Measurements from ENCODE around the gene PIGK.

Gene PIGK

DNA sequence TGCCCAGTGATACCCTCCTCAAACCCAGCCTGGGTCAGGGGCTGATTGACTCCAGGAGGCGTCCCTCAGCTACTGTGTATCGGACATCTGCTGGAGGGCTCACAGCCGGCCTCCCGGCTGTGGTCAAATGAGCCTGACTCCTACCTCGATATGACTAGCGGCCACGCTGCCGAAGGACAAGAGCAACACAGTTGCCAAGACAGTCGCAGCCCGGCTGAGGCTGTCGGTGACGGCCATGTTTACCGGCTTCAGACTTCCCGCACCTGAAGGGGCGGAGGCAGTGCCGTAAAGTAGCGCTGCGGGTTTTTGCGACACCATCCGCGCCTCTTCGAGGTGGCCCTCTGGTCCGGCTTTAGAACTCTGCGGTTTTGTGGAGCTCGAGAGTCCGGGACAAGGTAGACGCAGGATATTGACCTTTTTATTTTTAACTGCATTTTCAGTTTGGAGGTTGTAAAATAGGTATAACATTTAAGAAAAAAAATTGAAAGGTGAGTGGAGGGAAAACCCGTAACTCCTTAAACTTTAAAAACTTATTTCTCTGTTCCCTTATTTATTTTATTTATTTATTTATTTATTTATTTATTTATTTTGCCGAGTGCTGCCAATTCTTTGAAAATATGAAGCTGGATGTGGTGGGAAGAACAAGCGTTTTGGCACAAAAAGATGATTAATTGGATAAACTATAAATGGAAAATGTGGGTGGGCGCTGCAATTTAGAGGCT is at the start of gene PIGK:
TSS of gene PIGK (minus strand) at position 265 of the 722 bp plus-strand sequence. CDS start at position 237, 28 bp downstream.
- TF ChIP-seq, protein P1, sequence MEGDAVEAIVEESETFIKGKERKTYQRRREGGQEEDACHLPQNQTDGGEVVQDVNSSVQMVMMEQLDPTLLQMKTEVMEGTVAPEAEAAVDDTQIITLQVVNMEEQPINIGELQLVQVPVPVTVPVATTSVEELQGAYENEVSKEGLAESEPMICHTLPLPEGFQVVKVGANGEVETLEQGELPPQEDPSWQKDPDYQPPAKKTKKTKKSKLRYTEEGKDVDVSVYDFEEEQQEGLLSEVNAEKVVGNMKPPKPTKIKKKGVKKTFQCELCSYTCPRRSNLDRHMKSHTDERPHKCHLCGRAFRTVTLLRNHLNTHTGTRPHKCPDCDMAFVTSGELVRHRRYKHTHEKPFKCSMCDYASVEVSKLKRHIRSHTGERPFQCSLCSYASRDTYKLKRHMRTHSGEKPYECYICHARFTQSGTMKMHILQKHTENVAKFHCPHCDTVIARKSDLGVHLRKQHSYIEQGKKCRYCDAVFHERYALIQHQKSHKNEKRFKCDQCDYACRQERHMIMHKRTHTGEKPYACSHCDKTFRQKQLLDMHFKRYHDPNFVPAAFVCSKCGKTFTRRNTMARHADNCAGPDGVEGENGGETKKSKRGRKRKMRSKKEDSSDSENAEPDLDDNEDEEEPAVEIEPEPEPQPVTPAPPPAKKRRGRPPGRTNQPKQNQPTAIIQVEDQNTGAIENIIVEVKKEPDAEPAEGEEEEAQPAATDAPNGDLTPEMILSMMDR (IDR thresholded peaks at IDR 0.05; ENCODE audit: borderline replicate concordance, control extremely low read depth, extremely low read depth, insufficient read depth, missing control alignments): no peak
- peak; percentile 70 for DNase-seq (ENCODE audit: low spot score)
- in situ Hi-C loops (cut with MboI; ENCODE audit: low sequenced_read_pairs, unreplicated experiment): no loop called here

DNA sequence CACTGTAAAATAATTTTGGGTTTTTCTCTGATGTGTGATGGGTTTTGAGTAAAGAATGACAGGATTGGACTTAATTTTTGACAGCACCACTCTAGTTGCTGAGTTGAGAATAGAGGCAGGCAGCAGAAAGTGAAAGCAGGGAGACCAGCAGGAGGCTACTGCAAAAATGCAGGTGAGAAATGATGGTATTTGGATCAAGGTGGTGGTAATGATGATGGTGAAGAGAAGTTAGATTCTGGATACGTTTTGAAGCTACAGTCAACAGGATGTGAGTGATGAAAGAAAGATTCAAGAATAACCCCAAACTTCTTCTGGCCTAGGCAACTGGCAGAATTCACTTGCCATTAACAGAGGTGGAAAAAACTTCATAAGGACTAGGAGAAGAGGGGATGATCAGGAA is 47.8 kb upstream of the PIGK start:
- in situ Hi-C loops (cut with MboI; ENCODE audit: low sequenced_read_pairs, unreplicated experiment): no loop called here
- TF ChIP-seq, protein P1 (IDR thresholded peaks at IDR 0.05; ENCODE audit: borderline replicate concordance, control extremely low read depth, extremely low read depth, insufficient read depth, missing control alignments): no peak
- DNase-seq (ENCODE audit: low spot score): no peak

DNA sequence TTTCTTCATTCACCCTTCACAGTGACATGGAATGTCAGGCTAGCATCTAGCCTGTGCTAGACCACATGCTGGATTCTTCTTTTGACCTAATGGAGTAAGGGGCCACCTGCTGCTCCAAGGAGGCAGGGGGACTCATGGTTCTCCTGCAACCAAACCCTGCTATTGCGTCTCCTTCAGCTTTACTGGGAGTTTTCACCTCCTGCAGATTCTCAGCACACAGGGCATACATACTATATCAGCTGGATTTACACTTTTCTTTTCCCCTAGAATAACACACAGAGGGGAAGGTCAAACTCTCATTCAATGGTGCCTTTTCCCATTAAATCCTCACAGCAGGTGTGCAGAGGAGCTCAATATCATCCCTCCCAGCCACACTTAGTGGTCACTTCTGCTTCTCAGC is 46.0 kb upstream of the PIGK start:
- in situ Hi-C loops (cut with MboI; ENCODE audit: low sequenced_read_pairs, unreplicated experiment): no loop called here
- TF ChIP-seq, protein P1 (IDR thresholded peaks at IDR 0.05; ENCODE audit: borderline replicate concordance, control extremely low read depth, extremely low read depth, insufficient read depth, missing control alignments): no peak

DNA sequence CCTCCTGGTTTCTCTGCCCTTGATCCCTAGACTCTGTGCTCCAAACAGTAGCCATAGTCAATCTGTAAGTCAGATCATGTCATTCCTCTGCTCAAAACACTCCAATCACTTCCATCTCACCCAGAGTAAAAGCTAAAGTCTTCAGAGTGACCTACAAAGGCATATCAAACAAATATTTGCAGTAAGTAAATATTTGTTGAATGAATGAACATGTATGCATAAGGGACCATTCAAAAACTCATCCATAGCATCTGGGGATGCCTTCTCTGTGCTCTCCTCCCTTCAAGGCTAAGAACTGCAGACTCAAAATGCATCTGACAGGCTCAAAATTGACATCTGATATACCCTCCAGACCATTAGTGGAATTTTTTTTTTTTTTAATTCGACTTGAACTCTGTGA is 44.5 kb upstream of the PIGK start:
- TF ChIP-seq, protein P1 (IDR thresholded peaks at IDR 0.05; ENCODE audit: borderline replicate concordance, control extremely low read depth, extremely low read depth, insufficient read depth, missing control alignments): no peak
- in situ Hi-C loops (cut with MboI; ENCODE audit: low sequenced_read_pairs, unreplicated experiment): no loop called here
- no peak for DNase-seq (ENCODE audit: low spot score)

More for the DNA sequence above, 46.0 kb upstream of the PIGK start:
- no peak for DNase-seq (ENCODE audit: low spot score)

DNA sequence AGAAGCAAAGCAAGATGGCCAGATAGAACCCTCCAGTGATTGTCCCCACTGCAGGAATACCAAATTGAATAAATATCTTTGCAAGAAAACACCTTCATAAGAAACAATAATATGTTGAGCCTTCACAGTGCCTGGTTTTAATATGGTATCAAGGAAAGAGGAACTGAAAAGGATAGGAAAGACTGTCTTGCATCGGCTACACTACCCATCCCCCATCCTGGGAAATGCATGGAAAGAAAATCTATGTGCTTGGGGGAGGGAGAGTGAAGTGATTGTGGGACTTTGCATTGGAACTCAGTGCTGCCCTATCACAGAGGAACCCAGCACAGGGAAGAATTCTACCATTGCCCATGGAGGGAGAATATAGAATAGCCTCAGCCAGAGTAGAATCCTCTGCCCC is 34.0 kb upstream of the PIGK start:
- in situ Hi-C loops (cut with MboI; ENCODE audit: low sequenced_read_pairs, unreplicated experiment): no loop called here
- DNase-seq (ENCODE audit: low spot score): no peak
- TF ChIP-seq, protein P1 (IDR thresholded peaks at IDR 0.05; ENCODE audit: borderline replicate concordance, control extremely low read depth, extremely low read depth, insufficient read depth, missing control alignments): no peak

DNA sequence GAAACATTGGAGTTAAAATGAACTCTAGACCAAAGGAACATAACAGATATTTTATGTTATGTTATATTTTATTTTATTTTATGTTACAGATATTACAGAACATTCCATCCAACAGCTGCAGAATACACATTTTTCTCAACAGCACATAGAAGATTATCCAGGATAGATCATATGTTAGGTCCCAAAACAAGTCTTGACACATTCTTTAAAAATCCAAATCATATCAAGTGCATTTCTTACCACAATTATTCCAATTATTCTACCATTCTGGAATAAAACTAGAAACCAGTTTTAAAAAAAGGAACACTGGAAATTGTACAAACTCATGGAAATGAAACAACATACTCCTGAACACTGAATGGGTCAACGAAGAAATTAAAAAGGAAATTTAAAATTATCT is 30.9 kb upstream of the PIGK start:
- DNase-seq (ENCODE audit: low spot score): no peak
- TF ChIP-seq, protein P1 (IDR thresholded peaks at IDR 0.05; ENCODE audit: borderline replicate concordance, control extremely low read depth, extremely low read depth, insufficient read depth, missing control alignments): no peak
- in situ Hi-C loops (cut with MboI; ENCODE audit: low sequenced_read_pairs, unreplicated experiment): no loop called here
